GM12873 (cell line): Measurements from ENCODE around the gene AJAP1.

Experiments used
- CTCF ChIP-seq: IDR thresholded peaks from 2 replicates; pipeline ENCODE4 v1.5.1; 2012; ENCODE audit warnings: low read depth, mild to moderate bottlenecking, moderate library complexity, low read length, control low read depth; ENCODE audit not compliant: insufficient read depth; ENCODE audit errors: missing control alignments

The AJAP1 gene

GRCh38 chr1:4797016-4797410 is 142.6 kb downstream of the AJAP1 start:
- no peak for TF ChIP-seq CTCF

GRCh38 chr1:4797429-4797828 is 143.0 kb downstream of the AJAP1 start:
- TF ChIP-seq CTCF, result no peak

- no peak for TF ChIP-seq CTCF
These were observed 146.9 kb downstream of the AJAP1 start for GRCh38 chr1:4801192-4801924.

GRCh38 chr1:4802024-4802423 is 147.6 kb downstream of the AJAP1 start:
- TF ChIP-seq CTCF, result no peak

- no peak for TF ChIP-seq CTCF
These were observed 148.9 kb downstream of the AJAP1 start for GRCh38 chr1:4803335-4803734.

- no peak for TF ChIP-seq CTCF
These were observed 151.6 kb downstream of the AJAP1 start for GRCh38 chr1:4805987-4806386.

- TF ChIP-seq CTCF, result no peak
These were observed 166.1 kb downstream of the AJAP1 start for GRCh38 chr1:4820543-4820942.
